Fibroblast of villous mesenchyme (primary cell): Measurements from ENCODE around the gene SLC2A13. TPM values are rescaled to one million over a fixed set of nuclear protein-coding genes. Genes with fewer than 3 reads are reported as not detected.

Experiments
- DNase-seq: peaks from one replicate; pipeline ENCODE4 v3.0.0-alpha.2; 2010; ENCODE audit warnings: low read depth
- H3K4me3 ChIP-seq: 2 replicates; pipeline ENCODE4 v1.5.1; 2011; ENCODE audit warnings: low read depth, mild to moderate bottlenecking, low read length
- CTCF ChIP-seq: IDR thresholded peaks from 2 replicates; pipeline ENCODE4 v1.5.1; 2012; ENCODE audit warnings: low read depth, mild to moderate bottlenecking, low read length; ENCODE audit not compliant: insufficient read depth
- total RNA-seq: library from RNA; depleted of rRNA; stranded (reverse); fragments of >200 nt; gene quantifications from 2 replicates; pipeline ENCODE4 v1.2.3, GENCODE V29; 2012

SLC2A13 gene
- total RNA-seq, 1 donor, result 16.4 TPM

- H3K4me3 ChIP-seq, result no peak overlapping the region
- DNase-seq, result no peak
- no peak for TF ChIP-seq CTCF
Measured at GRCh38 chr12:39966721-39967120, 139.2 kb downstream of the SLC2A13 start.

- DNase-seq, result no peak
- no peak overlapping the region for H3K4me3 ChIP-seq
- no peak for TF ChIP-seq CTCF
Measured at GRCh38 chr12:39966256-39966655, 139.6 kb downstream of the SLC2A13 start.

- H3K4me3 ChIP-seq, result no peak overlapping the region
- TF ChIP-seq CTCF, result no peak
- DNase-seq, result no peak
Measured at GRCh38 chr12:39959467-39959866, 146.4 kb downstream of the SLC2A13 start.

- TF ChIP-seq CTCF, result no peak
- H3K4me3 ChIP-seq, result no peak overlapping the region
- DNase-seq, result no peak
Measured at GRCh38 chr12:39959031-39959430, 146.8 kb downstream of the SLC2A13 start.

- H3K4me3 ChIP-seq, result no peak overlapping the region
- no peak for TF ChIP-seq CTCF
- DNase-seq, result no peak
Measured at GRCh38 chr12:39958377-39958776, 147.5 kb downstream of the SLC2A13 start.

GRCh38 chr12:39956725-39957124, 149.2 kb downstream of the SLC2A13 start:
- no peak for TF ChIP-seq CTCF
- no peak overlapping the region for H3K4me3 ChIP-seq
- DNase-seq, result no peak
